HG02973 (cell line): Measurements from ENCODE around the gene ZSCAN30.

Experiments
- ATAC-seq: cut with Tn5 transposase; IDR thresholded peaks from one replicate; pipeline ENCODE4 v1.9.1; 2021; ENCODE audit warnings: moderate library complexity; ENCODE audit not compliant: unreplicated experiment

Gene ZSCAN30

DNA sequence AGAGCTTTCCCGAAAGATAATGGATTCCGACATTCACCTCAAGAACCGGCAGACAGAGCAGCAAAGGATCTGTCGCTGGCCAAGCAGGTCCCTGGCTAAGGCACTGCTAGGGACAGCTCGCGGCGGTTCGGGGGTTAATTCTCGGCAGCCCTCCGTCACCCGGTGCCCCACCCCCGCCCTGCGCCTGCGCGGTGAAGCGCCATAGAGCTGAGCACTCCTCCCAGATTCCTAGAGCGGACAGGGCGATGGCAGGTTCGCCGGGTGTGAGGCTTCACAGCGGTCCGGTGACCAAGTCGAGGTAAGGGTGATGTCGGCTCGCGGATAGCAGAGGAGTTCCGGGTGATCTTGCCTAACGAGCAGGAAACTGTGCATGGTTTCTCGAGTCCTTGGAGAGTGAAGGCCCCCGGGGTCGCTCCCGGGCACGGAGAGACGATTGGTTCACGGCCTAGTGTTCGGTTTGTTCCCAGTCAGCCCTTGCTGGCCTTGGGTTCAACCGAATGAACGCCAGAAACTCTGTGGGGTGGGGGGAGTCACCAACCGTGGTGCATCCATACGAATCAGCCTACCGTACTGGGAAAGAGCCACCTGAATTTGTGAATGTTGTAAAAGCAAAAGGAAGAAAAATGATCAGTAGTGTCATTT lies at the start of gene ZSCAN30:
Gene ZSCAN30, minus strand, starts transcription at position 136 of the 642 bp plus-strand sequence. CDS start 25,877 bp downstream, outside the sequence.
- ATAC-seq: peak; percentile 84

DNA sequence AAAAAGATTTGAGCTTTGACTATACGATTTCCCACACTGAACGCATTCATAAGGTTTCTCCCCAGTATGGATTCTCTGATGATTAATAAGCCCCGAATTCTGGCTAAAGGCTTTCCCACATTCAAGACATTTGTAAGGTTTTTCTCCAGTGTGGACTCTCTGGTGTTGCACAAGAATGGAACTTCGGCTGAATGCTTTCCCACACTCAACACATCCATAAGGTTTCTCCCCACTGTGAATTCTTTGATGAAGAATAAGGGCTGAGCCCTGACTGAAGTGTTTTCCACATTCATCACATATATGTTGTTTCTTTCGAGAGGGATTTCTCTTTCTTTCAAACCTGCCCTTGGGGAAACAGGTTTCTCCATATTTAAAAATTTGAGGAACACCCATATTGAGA lies 47.3 kb upstream of the ZSCAN30 start:
- ATAC-seq: no peak

- ATAC-seq: no peak
These were observed 45.8 kb upstream of the ZSCAN30 start for GRCh38 chr18:35335866-35336265.

DNA sequence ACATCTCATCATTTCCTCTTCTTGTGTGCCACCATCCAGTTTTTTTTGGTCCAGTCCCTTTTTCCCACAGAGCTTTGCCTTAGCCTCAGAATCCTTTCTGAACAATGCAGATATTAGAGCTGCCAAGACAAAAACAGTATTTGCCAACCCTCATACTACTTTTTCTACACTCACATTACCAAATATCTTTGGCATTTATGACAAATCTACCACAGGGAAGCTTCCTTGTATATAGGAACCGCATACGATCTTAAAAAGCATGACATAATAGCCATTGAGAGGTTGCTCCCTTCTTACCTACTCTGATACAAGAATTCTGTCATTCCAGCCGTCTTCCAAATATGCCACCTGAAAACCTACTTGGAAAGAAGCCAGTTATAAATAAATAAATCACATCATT lies 44.8 kb upstream of the ZSCAN30 start:
- ATAC-seq: no peak

- no peak for ATAC-seq
These were observed 44.2 kb upstream of the ZSCAN30 start for GRCh38 chr18:35334212-35334611.

DNA sequence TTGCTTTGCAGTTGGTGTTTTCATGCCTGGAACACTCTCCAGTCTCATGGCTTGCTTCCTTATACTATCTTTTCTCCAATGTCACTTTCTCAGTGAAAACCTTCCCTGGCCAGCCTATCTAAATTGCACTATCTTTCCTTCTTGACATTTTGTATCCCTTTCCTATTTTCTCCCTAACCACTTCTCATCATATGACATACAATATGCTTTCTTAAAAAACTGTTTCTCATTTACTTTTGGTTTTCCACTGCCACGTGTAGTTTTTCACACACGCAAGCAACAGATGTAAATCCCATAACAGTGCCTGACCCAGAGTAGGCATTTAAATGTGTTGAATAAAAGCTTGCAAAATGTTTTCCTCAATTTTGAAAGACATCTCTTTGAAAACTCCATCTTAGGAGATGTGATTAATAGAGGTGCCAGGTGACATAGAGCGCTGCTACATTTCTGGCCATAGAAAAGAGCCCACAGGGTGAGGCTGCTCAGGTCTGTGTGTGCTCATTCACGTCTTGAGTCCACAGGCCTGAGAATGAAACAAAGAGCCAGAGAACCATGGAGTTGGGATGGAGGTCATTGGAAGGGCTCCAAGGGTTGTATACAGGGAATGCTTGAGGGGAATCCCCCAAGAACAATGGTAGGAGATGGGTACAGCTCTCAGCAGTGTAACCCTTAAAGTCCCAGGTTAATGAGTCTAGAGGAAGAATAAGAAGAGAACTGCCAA lies 41.5 kb upstream of the ZSCAN30 start:
- no peak for ATAC-seq

GRCh38 chr18:35328868-35329267 lies 38.8 kb upstream of the ZSCAN30 start:
- ATAC-seq: no peak

GRCh38 chr18:35326695-35327387 lies 36.8 kb upstream of the ZSCAN30 start:
- peak; percentile 54 for ATAC-seq

DNA sequence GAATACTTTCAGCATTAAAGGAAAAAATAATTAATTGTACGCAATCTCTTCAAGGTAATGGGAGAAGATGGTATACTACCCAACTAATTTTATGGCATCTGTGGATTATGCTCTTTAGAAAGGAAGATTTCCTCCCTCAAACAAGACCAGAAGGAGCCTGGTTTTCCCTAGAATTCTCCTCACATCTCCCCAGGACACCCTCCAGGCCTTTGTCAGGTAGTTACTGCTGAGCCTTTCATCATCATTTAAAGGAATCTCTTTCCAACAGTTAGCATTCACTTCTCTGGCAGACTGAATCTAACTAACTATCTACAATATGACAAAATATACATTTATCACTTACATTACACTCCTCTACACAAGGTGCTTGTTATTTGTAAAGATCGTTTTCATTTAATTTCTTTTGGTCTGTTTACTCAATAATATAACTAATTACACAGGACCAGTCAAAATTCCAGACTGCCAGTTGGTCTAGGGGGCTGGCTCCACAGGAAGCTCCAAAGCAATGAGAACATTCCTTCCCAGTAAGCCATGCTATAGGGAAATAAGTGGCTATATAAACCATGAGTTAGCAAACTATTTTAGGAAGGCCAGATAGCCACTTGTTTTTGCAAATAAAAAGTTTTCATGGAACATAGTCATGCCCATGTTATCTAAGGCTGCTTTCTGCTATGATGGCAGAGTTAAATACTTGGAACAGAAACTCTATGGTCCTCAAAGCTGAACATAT lies 35.1 kb upstream of the ZSCAN30 start:
- ATAC-seq: no peak

DNA sequence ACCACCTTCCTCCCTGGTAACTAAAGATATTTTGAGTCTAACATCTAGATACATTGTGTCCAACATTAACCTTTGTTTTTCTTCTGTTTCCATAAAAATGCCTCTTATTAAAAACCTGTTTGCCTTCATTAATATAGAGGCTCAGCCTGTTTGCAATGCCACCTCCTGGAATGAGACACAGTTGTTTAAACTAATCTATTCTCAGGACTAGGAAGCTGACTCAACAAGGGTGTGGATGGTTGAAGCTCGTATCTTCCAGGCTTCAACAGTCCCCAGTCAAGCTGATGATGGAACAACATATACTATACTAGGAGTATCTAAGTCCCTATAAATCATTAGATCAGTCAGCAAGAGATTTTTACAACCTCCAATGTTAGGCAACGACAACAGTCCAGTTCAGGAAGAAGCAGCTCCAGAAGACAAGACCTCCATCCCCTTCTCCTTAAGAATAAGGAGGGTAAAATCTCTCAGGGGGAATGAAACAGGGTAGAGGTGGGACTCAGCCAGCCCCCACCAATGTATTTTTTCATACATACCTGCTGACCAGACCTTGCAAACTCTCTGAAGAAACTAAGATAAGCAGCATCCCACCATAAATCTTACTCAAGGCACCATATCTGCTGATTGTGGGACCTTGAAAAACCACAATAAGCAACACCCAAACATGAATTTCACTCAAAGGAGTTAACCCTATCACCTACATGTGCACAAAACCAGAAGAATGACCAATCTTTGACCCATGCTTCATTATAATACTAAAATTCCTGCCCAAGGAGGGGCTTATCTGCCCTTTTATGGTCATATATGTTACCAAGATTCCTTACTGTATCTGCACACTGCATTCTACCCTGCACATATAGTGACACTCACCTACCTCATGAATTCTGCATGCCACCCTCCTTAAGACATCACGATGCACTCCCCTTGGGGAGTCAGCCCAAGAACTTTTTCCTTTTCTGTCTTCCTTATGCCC lies 32.7 kb upstream of the ZSCAN30 start:
- no peak for ATAC-seq

DNA sequence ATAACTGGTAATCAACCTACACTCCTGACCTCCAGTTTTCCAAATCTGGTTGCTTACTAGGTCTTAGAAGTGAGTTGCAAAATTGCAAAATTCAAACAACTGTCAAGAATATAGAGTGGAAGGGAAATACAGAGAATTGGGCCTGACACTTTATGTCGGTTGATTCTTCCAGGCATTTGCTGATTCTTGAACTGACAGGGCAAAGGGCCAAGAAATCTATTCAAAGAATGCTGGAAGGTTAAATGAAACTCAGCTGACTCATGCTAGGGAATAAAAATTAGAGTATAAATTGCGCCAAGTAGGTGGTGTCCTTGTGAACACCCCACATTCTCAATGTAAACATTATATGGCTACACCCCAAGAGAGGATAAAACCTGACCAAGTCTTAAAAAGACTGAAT lies 21.5 kb upstream of the ZSCAN30 start:
- no peak for ATAC-seq

DNA sequence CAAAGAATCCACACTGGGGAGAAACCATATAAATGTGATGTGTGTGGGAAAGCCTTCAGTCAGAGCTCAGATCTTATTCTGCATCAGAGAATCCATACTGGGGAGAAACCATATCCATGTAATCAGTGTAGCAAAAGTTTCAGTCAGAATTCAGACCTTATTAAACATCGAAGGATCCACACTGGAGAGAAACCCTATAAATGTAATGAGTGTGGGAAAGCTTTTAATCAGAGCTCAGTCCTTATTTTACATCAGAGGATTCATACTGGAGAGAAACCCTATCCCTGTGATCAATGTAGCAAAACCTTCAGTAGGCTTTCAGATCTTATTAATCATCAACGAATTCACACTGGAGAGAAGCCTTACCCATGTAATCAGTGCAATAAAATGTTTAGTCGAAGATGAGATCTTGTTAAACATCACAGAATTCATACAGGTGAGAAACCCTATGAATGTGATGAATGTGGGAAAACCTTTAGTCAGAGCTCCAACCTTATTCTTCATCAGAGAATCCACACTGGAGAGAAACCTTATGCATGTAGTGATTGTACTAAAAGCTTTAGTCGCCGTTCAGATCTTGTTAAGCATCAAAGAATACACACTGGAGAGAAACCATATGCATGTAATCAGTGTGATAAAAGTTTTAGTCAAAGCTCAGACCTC lies 16.7 kb upstream of the ZSCAN30 start:
- no peak for ATAC-seq

DNA sequence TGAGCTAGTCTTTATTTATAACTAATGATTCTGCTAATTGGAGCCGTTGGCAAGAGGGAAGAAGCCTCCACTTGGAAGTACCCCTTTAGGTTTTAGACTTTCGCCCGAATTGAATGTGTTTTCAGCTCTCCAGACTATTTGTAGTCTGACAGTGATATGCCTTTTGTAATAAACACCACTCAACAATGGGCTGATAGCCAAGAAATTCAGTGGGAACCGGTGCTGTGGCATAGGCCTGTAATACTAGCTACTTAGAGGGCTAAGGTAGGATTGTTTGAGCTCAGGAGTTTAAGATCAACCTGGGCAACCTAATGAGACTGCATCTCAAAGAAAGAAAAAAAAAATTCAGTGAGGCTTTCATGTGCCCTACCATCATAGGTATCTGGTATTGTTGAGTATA lies 13.6 kb upstream of the ZSCAN30 start:
- ATAC-seq: no peak

DNA sequence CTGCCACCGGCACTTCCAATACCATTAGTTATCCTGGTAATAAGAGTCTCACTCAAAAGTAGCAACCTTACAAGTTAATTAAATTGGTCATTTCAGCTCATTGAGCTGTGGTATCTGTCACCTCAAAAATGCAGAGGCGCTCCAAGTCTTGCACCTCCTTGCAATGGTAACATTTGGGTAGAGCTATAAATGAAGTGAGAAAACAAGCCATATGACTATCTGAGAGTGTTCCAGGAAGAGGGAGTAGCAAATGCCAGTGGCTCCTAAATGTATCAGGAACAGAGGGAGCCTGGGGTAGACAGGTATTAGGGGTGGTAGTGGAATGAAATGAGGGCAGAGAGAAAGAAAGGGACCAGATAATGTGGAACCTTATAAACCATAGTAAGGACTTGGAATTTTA lies 6.0 kb upstream of the ZSCAN30 start:
- no peak for ATAC-seq

- no peak for ATAC-seq
These were observed 1.1 kb upstream of the ZSCAN30 start for GRCh38 chr18:35291166-35291565.

DNA sequence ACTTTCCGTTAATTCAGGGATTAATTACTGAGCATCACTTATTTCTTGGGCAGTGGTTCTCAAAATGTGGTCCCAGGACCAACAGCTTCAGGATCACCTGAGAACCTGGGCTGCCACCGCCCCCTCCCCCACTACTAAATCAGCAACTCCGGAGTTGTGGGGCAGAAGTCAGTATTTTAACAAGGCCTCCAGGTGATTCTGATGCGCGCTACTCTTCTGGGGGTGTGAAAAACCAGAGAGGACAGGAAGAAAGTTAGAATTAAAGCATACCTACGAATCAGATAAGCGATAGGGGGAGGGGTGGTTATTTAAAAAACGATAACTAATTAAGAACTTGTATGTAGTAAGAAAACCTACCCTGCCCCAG lies 319 bp downstream of the ZSCAN30 start:
- ATAC-seq: peak; percentile 34

- no peak for ATAC-seq
These were observed 736 bp downstream of the ZSCAN30 start for GRCh38 chr18:35289293-35289692.

- ATAC-seq: no peak
These were observed 5.2 kb downstream of the ZSCAN30 start for GRCh38 chr18:35284841-35285240.

DNA sequence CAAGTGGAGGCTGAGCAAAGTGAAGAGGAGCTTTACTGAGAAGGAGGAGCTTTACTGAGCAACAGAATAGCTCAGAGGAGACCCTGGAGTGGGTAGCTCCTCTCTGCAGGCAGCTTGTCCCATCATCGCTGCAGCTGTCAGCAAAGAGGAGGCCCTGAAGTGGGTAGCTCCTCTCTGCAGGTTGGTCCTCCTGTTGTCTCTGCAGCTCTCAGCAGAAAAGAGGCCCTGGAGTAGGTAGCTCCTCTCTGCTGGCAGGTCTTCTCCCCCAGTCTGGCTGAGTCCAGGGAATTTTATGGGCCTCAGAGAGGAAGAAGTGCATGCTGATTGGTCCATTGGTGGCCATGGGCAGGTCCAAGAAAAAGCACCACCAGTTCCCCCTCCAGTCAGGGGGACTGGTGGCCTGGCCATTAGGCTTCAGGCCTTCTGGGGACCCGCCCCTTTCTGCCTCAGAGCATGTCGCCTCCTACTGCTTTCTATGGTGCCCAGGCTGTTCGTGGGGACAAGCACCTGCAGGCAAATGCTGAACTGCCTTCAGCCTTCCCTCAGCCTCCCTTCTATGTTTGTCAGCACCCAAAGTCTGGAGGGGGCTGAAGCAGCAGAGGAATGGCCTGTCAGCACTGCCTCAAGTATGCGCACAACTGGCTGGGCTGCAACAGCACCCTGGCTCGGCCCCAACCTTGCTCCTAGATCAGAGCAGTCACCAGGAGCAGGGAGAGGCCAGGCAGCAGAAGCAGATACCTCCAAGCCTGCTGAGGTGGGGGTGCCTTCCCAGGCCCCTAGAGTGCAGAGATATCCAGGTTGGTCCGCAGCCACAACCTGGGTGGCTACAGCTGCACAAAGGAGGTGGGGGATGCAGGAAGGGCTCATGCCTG lies 5.9 kb downstream of the ZSCAN30 start:
- ATAC-seq: no peak
